Thoracic aorta (tissue), 2 donors: Measurements from ENCODE around the gene PDE8B. TPM values are rescaled to one million over a fixed set of nuclear protein-coding genes. Genes with fewer than 3 reads are reported as not detected.

Experiments
- ATAC-seq: fragments of 150-250 bp; one replicate; pipeline ENCODE4 v1.8.0; 2017; ENCODE audit warnings: low read depth; ENCODE audit not compliant: insufficient number of reproducible peaks, low FRiP score
- DNase-seq: peaks from one replicate; pipeline ENCODE4 v3.0.0-alpha.2; 2020; ENCODE audit warnings: low spot score
- H3K27ac ChIP-seq, 2 donors: fragments of 200-600 bp; sonication (generic); 1 replicate in 1 of 2; 2 replicates in 1 of 2; pipeline ENCODE4 v1.5.1; 2016; ENCODE audit warnings: mild to moderate bottlenecking in 2 of 2, moderate library complexity in 2 of 2
- H3K27me3 ChIP-seq: fragments of 200-600 bp; sonication (generic); replicated peaks from 2 replicates; pipeline ENCODE4 v1.6.0; 2016; ENCODE audit warnings: mild to moderate bottlenecking; ENCODE audit not compliant: insufficient read depth
- H3K36me3 ChIP-seq: fragments of 200-600 bp; sonication (generic); one replicate; pipeline ENCODE4 v1.5.1; 2016
- H3K4me1 ChIP-seq, 2 donors: fragments of 200-600 bp; sonication (generic); 1 replicate in 1 of 2; 2 replicates in 1 of 2; pipeline versions ENCODE4 v1.5.1 to v1.6.0; 2016; ENCODE audit warnings: low read depth in 2 of 2, mild to moderate bottlenecking in 1 of 2; ENCODE audit not compliant: control insufficient read depth in 1 of 2
- H3K4me3 ChIP-seq: fragments of 200-600 bp; sonication (generic); 2 replicates; pipeline ENCODE4 v1.5.1; 2016; ENCODE audit warnings: mild to moderate bottlenecking
- H3K9me3 ChIP-seq: fragments of 200-600 bp; sonication (generic); 2 replicates; pipeline ENCODE4 v1.5.1; 2016
- total RNA-seq, 2 donors: library from RNA; depleted of rRNA; stranded (reverse); fragments of >200 nt; gene quantifications; one replicate each; pipeline versions ENCODE4 v1.1.0 to v1.2.3, GENCODE V29; 2016
- TF ChIP-seq, protein P1 (sequence below): fragments of 200-600 bp; sonication (generic); IDR thresholded peaks from one replicate; pipeline ENCODE4 v1.5.1; 2019; ENCODE audit warnings: antibody characterized with exemption

The PDE8B gene
- total RNA-seq, 2 donors from 2014 or later, result 22.7 to 59.8 TPM

DNA sequence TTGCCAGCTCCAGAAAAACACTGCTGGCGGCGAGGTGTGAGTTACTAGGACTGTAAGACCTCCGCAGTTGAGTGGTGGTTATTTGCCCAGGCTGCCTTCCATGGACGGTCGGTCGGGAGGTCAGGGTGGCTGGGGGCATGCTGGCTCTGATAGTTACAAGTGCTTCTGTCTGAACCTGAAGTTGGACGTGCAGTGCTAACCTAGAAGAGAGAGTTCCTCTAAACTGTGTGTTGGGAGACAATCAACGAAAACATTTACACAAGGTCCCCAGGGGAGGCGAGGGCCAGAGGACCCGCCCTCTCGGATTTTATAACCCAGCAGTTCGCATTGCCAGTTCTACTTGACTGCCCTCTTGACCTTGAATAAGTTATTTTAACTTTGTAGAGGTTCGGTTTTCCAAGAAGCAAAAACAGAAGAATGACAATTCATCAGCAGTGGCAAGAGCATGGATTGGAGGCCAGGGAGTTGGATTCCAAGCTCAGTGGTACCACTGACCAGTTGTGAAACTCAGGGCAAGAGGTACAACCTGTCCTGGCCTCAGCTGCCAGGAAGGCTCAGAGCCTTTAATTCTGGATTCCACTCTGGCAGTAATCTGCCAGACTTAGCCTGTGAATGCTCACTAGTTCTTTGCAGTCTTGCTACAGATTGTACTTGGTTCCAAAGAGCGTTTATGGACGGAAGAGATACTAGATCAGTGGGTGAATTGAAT, 28.7 kb upstream of the PDE8B start:
- peak; percentile 10 for DNase-seq
- peak overlapping the region; percentile 86 for H3K4me3 ChIP-seq

DNA sequence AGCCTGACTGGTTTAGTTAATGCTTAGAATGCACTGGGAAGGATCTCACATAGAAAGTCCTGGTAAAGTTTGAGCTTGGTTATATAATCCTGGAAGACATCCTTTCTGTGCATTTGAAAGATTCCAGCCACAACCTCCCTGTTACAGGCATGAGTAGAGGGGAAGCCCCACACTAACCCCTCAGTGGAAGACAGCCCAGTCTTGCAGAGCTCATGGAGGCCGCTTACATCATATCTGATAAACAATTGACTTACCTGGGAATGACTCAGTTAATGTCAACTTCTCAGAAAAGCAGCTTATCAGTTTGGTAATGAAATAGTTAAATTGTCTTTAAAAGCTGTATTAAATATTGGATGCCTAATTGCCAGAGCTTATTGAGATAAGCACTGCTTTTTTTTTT, 28.1 kb upstream of the PDE8B start:
- DNase-seq, result no peak
- TF ChIP-seq, protein P1, sequence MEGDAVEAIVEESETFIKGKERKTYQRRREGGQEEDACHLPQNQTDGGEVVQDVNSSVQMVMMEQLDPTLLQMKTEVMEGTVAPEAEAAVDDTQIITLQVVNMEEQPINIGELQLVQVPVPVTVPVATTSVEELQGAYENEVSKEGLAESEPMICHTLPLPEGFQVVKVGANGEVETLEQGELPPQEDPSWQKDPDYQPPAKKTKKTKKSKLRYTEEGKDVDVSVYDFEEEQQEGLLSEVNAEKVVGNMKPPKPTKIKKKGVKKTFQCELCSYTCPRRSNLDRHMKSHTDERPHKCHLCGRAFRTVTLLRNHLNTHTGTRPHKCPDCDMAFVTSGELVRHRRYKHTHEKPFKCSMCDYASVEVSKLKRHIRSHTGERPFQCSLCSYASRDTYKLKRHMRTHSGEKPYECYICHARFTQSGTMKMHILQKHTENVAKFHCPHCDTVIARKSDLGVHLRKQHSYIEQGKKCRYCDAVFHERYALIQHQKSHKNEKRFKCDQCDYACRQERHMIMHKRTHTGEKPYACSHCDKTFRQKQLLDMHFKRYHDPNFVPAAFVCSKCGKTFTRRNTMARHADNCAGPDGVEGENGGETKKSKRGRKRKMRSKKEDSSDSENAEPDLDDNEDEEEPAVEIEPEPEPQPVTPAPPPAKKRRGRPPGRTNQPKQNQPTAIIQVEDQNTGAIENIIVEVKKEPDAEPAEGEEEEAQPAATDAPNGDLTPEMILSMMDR, result no peak
- no peaks in the 10 kb centered on the region for H3K9me3 ChIP-seq
- peak overlapping the region; percentile 86 for H3K4me3 ChIP-seq
- no peaks in the 10 kb centered on the region for H3K27me3 ChIP-seq
- peaks cover 5 to 30% of the 10 kb centered on the region in 2 donors for H3K4me1 ChIP-seq
- peak overlapping the region; percentile 39 to 76 for H3K27ac ChIP-seq
- ATAC-seq, result no peak
- no peaks in the 10 kb centered on the region for H3K36me3 ChIP-seq

More for the DNA sequence above, 28.7 kb upstream of the PDE8B start:
- Histone ChIP-seq H3K27me3 (no peaks in the 10 kb centered on the region), H3K27ac (peak overlapping the region; percentile 74 to 76), H3K4me1 (peaks cover 5 to 30% of the 10 kb centered on the region in 2 donors), H3K36me3 (no peaks in the 10 kb centered on the region), H3K9me3 (no peaks in the 10 kb centered on the region)
- TF ChIP-seq, protein P1, result no peak
- peak; percentile 36 for ATAC-seq

DNA sequence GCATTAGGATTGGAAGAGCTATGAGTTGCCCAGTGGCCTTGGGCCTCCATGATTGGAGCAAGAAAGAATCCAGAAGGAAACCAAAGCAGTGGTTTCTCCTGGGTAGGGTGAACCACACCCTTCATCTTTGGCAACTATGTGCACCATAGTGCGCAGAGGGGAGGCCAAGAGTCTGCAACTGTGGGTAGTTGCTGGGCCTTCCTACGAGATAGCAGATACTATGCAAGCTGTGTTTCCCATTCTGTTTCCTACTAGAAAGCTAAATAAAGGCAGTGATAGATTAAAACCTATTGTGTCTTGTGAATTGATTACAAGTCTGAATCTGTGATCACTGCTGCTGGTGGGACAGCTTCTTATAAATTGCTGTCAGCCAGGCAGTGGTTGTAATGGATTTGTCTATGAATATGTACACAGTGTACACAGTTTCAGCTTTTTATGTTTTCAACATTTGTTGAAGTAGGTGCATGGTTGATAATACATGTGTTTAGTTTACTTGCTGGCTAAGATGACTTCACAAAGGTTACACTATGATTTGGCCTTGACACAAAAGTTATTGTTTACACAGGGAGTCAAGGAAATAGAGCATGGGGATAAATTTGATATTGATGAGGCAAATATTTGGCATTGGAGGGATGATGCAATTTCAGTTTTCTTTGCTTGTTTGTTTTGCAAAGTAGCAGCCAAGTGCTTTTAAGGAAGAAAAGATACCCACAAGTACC, 23.7 kb upstream of the PDE8B start:
- Histone ChIP-seq H3K36me3 (no peaks in the 10 kb centered on the region), H3K4me3 (no peak overlapping the region), H3K4me1 (peaks cover 0 to 6% of the 10 kb centered on the region in 2 donors), H3K27me3 (no peaks in the 10 kb centered on the region), H3K9me3 (no peaks in the 10 kb centered on the region), H3K27ac (no peak overlapping the region)
- no peak for DNase-seq
- ATAC-seq, result no peak
- TF ChIP-seq, protein P1, result no peak

DNA sequence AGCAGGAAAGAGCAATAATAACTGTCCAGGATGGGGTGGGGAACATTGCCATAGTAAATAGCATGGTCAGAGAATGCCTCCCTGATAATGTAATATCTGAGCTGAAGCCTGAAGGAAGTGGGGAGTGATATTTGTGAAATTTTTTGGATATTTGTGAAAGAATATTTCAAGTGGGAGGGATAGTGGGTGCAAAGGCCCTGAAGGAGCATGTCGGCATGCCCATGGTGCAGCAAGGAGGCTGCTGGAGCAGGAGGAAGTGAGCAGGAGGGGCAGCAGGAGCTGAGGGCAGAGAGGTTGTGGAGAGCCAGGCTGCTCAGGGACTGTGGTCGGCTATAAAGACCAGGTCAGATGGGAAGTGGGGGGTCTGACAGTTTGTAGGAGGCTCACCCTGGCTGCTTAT, 21.1 kb upstream of the PDE8B start:
- DNase-seq (no peak), ATAC-seq (no peak)
- no peaks in the 10 kb centered on the region for H3K27me3 ChIP-seq
- H3K4me1 ChIP-seq, result peaks cover 0 to 3% of the 10 kb centered on the region in 2 donors
- no peak overlapping the region for H3K27ac ChIP-seq
- H3K9me3 ChIP-seq, result no peaks in the 10 kb centered on the region
- no peaks in the 10 kb centered on the region for H3K36me3 ChIP-seq
- H3K4me3 ChIP-seq, result no peak overlapping the region
- TF ChIP-seq, protein P1, result no peak

DNA sequence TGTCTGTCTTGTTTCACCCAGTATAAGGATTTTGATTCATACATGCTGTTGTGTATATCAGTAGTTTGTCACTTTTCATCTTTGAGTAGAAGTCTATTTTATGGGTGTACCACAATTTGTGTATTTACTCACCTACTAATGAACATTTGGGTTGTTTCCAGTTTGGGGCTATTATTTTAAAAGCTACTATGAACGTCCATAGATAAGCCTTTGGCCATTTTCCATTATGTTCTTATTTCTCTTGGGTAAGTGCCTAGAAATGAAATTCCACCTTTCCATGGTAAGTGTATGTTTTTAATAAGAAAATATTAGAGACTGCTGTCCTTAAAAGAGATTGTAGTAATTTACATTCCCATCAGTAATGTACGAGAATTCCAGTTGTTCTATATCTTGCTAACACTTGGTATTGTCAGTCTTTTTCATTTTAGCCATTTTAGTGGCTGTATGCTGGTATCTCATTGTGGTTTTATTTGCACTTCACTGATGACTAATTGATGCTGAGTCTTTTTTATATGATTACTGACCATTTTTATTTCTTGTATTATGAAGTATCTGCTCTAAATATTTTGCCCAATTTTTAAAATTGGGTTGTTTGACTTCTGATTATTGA, 17.9 kb upstream of the PDE8B start:
- Histone ChIP-seq H3K27ac (no peak overlapping the region), H3K4me1 (peaks cover 0 to 3% of the 10 kb centered on the region in 2 donors), H3K27me3 (no peaks in the 10 kb centered on the region), H3K36me3 (no peaks in the 10 kb centered on the region), H3K9me3 (no peaks in the 10 kb centered on the region), H3K4me3 (no peak overlapping the region)
- DNase-seq (no peak), ATAC-seq (no peak)
- TF ChIP-seq, protein P1, result no peak
